ENCODE results near the gene ARFGAP3. TPM values are rescaled to one million over a fixed set of nuclear protein-coding genes. Genes with fewer than 3 reads are reported as not detected.

Gene ARFGAP3
- polyA plus RNA-seq, 1 of the 3 experiments (the other 2 are of a cell fraction): 12.6 TPM

- POLR2A ChIA-PET: no interaction called here
- H3K4me3 ChIP-seq (ENCODE audit: low read depth in 2 of 2, low read length in 1 of 2): no peak overlapping the region
- H3F3A ChIP-seq (replicated peaks; ENCODE audit: insufficient read depth): no peaks in the 10 kb centered on the region
- DNase-seq: no peak
- no peak overlapping the region for H3K27ac ChIP-seq (ENCODE audit: low read depth in 2 of 2, low read length in 1 of 2)
- H3K79me2 ChIP-seq (ENCODE audit: insufficient read depth): no peaks in the 10 kb centered on the region
- H2AFZ ChIP-seq (ENCODE audit: low read depth): no peak overlapping the region
- TF ChIP-seq RFX5 (IDR thresholded peaks at IDR 0.05; ENCODE audit: low read length) (no peak), REST (IDR thresholded peaks at IDR 0.05; ENCODE audit: low read depth, low read length) (no peak), RXRA (IDR thresholded peaks at IDR 0.05; ENCODE audit: borderline replicate concordance, low read depth) (no peak), EZH2phosphoT487 (IDR thresholded peaks at IDR 0.05; ENCODE audit: borderline replicate concordance, low read depth) (no peak), GABPA (IDR thresholded peaks at IDR 0.05; ENCODE audit: low read depth) (no peak), TEAD4 (IDR thresholded peaks at IDR 0.05; ENCODE audit: borderline replicate concordance, insufficient read depth) (no peak), CTCF (IDR thresholded peaks at IDR 0.05) (no peak), ZBTB33 (IDR thresholded peaks at IDR 0.05; ENCODE audit: borderline replicate concordance, low read depth) (no peak), TAF1 (IDR thresholded peaks at IDR 0.05; ENCODE audit: borderline replicate concordance, low read depth, low read length) (no peak), CHD2 (IDR thresholded peaks at IDR 0.05; ENCODE audit: low read length, partially characterized antibody) (no peak), TCF12 (IDR thresholded peaks at IDR 0.05) (no peak), FOSL2 (IDR thresholded peaks at IDR 0.05; ENCODE audit: borderline replicate concordance, low read depth) (no peak), RAD21 (IDR thresholded peaks at IDR 0.05; ENCODE audit: low read length) (no peak), JUND (IDR thresholded peaks at IDR 0.05) (no peak), RCOR1 (IDR thresholded peaks at IDR 0.05; ENCODE audit: low read length) (no peak)
- H3K9ac ChIP-seq: no peak overlapping the region
- H3K27me3 ChIP-seq (ENCODE audit: insufficient read depth): no peaks in the 10 kb centered on the region
- no peaks in the 10 kb centered on the region for H3K9me3 ChIP-seq
- no peaks in the 10 kb centered on the region for H4K20me1 ChIP-seq (ENCODE audit: insufficient read depth)
- H3K4me2 ChIP-seq: no peak overlapping the region
- WGBS (ENCODE audit: low lambda C conversion rate): 85% methylated on average over 14 of the region's 50 CpGs
- no peaks in the 10 kb centered on the region for H3K36me3 ChIP-seq (replicated peaks in 1 of 2; ENCODE audit: control insufficient read depth in 1 of 2, insufficient read depth in 2 of 2, low read length in 1 of 2)
- H3K9me2 ChIP-seq: no peaks in the 10 kb centered on the region
- no peaks in the 10 kb centered on the region; a peak in 1 of 4 replicates for H3K4me1 ChIP-seq (ENCODE audit: control insufficient read depth in 1 of 2, insufficient read depth in 2 of 2, low read depth in 1 of 2, low read length in 1 of 2)
- CTCF ChIA-PET: no interaction called here
These were observed 87.3 kb downstream of the ARFGAP3 start for GRCh38 chr22:42769574-42770447.

All from SK-N-SH (cell line).